HG03280 (cell line): ENCODE measurements around the gene PTN.
"Not testable (repeated sequence)": the region's sequence is repeated elsewhere in the genome, so short reads cannot be mapped to it uniquely, and the experiment has no call there.

Source experiments
- ATAC-seq: cut with Tn5 transposase; IDR thresholded peaks from one replicate; pipeline ENCODE4 v1.9.1; 2021; ENCODE audit warnings: mild to moderate bottlenecking, moderate library complexity; ENCODE audit not compliant: unreplicated experiment

Gene PTN

DNA sequence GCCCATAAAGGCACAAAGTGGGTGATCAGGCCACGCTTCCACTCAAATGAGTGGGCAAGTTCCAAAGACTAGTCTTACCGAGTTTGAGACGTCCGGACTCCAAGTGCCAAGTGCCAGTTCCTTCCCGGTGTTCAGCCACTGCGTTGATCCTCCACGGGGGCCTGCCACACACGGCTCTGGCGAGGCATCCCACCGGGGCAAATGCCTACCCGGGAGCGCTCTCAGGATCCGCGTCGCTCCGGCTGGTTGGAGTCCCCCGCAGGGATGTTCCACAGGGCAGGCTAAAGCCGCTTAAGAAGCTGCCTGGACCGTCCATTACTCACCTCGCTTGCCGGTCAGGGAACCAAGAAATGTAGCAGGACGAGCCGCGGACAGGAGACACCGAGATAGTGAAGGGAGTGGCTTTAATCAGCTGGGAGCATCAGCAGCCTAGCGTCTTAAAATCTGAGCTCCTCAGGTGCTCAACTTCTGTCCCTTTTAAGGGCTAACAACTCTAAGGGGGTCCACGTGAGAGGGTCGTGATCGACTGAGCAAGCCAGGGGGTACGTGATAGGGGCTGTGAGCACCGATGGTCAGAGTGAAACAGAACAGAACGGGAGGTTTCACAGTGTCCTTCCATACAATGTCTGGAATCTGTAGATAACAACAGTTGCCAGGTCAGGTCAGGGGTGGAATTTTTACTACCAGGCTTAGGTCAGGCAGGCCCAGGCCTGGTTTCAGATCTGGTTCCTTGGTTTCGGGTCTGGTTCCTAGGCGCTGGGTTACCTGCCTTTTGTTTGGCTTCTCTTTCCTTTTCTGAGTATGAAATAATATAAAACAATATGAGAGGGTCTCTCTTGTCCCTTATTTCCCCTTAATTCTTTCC is 75.3 kb downstream of the PTN start:
- ATAC-seq, result not testable (repeated sequence)

DNA sequence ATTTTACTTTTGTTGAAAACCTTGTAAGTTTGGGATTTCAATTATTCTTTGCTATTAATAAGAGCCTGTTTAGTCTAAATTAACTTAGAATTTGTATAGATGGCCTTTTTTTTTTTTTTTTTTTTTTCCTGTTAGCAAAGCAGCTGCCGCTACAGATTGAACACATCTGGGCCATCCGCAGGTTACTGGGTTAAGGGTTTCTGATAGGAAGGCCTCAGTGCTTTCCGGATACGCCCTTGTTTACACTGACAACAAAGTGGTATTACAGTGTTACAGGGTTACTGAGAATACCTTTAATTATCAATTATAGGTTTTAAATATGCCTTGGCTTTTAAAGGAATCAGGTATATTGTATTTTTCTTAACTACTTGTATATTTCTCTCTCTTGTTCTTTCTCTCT is 76.8 kb downstream of the PTN start:
- ATAC-seq, result no peak

DNA sequence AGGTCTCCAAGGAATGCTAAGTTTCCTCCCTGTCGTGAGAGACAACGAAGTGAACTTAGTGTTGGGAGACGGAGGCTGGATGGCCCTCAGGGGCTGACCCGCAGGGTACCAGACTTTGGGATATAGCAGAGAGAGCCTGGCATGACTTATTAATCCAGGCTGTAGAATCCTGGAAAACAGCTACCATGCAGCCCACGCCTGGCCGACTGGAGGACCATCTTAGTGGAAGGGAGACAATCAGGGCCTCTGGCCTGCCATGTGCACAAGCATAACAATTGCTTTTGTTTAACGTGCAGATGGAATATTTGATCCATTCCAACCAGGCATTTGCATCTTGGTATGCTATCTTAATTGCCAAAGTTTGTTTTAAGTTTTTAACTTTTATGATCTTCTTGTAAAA is 78.1 kb downstream of the PTN start:
- ATAC-seq, result not testable (repeated sequence)

DNA sequence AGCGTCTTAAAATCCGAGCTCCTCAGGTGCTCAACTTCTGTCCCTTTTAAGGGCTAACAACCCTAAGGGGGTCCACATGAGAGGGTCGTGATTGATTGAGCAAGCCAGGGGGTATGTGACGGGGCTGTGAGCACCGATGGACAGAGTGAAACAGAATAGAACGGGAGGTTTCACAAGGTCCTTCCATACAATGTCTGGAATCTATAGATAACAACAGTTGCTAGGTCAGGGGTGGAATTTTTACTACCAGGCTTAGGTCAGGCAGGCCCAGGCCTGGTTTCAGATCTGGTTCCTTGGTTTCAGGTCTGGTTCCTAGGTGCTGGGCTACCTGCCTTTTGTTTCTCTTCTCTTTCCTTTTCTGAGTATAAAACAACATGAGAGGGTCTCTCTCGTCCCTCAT is 80.9 kb downstream of the PTN start:
- no peak for ATAC-seq

DNA sequence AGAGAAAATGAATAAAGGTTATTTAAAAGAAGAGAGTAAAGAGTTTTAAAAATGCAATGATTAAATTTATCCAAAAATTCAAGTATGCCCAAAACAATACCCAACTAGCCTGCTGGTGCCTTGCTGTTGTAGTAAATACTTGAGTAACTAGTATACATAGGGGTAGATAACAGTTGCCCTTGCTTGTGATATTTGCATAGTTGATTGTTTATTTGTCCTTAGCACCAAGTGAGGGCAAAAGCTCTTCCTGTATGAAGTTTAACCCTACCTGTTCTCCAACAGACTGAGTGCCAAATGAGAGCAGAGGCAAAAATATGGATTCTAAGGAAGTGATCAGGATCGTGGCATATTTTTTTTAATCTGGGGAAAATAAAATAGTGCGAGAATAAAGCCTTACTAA is 85.0 kb downstream of the PTN start:
- ATAC-seq, result no peak

DNA sequence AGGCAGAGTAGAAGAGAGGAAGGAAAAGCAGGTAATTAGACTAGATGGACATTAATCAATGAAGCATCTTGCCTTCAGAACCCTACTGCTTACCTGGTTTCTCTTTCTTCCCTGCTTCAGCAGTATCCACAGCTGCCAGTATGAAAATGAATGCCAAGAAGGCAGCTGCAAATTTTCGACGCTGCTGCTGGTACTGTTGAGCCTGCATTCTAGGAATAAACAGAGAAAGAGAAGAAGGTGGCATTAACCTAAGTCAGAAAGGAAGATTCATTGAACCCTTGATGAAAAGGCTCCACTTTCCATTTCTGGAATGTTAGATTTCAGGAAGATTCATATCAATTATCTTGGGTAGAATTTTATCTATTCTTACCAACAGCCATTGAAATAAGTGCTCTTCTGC is 88.8 kb downstream of the PTN start:
- ATAC-seq, result no peak

DNA sequence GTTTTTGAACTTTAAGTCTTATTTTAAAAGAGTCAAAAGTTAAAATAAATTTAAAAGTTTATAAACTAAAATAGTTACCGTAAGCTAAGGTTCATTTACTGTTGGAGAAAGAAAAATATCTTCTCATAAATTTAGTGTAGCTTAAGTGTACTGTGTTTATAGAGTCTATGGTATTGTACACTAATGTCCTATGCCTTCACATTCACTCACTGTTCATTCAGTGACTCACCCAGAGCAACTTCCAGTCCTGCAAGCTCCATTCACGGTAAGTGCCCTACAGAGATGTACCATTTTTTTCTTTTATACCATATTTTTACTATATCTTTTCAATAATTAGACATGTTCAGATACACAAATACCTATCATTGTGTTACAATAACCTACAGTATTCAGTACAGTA is 97.6 kb downstream of the PTN start:
- ATAC-seq, result no peak

DNA sequence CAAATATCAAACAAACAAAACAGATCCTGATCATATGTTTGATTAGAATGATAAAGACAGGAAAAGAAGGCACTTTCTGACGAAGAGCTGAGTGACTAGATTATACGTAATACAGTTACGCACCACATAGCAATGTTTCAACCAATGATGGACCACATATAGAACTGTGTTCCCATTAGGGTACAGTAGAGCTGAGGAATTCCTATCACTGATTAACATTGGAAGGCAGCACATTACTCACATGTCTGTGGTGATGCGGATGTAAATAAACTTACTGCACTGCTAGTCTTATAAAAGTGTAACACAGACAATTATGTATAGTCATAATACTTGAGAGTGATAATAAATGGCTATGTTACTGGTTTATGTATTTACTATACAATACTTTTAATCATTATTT is 98.3 kb downstream of the PTN start:
- ATAC-seq, result no peak

DNA sequence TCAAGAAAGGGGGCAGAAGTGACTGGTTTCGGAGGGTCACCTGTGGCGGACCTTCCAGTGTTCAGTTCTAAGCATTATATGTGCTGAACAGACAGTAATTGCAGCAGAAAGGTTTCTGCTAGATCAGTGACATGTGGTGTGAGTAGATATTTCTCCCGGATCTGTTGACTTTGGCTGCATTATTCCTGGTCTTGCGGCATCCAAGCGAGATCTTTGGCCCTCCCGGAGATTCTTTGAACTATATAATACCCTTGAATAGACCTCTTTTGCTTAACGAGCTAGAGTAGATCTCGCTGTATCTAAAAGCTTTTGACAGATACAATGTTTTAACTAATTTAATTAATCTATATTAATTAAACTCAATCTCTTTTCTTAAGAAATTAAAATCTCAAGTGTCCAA is 99.8 kb downstream of the PTN start:
- ATAC-seq, result no peak

DNA sequence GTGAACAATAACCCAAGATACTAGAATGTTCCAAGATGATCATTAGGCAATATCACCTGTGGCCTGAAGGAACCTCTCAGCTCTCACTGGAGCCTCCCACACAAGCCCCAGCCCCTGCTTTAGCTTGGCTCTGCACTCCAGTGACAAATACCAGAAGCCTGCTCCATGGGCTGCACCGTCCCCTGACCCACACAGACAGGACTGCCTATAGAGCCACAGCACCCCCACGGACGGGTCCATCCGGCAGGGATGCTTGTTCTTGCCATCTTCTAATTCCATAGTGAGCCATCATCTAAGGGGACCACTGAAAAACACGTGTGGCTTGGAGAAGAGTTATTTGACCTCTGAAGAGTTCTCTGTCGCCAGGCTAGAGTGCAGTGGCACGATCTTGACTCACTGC is 100.9 kb downstream of the PTN start:
- no peak for ATAC-seq

DNA sequence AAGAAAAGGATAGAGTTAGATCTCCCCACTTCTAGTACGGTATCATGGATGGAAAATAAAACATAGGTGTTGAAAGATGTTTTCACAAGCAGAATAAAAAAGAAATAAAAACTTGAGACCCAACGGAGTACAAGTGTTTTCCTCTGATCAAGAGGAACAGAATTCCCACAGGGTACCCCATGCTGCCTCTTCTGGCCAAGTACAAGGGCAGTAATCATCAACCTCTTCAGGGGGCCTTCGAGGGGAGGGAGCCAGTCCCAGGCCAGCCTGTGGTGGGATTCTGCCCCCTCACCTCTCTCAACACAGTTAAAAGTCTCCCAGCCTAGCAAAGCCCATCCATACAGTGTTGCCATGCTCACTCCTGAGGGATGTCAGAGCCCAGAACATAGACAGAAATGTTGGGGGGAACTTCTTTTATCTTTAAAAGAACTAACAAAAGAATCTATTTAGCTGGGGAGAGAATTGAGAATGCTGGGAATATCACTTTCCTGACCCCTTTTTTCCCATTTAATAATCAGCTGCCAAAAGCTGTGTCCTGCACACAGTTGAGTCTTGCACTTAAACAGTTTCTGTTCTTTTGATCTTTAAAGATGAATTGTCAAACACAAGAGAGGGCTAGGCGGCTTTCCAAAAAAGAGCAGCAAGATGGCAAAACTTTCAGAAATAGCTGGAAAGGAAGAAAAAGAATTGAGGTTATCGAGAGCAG is 101.7 kb downstream of the PTN start:
- ATAC-seq, result no peak

DNA sequence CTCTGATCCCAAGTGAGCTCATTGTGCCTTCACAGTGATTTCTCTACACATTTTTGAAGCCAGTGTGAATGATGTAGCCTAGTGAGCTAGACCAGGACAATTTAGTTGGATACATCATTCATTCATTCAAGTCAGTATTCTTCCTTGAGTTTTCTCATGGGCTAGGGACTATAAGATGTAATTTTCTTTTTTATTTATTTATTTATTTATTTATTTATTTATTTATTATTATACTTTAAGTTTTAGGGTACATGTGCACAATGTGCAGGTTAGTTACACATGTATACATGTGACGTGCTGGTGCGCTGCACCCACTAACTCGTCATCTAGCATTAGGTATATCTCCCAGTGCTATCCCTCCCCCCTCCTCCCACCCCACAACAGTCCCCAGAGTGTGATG is 104.3 kb downstream of the PTN start:
- ATAC-seq, result not testable (repeated sequence)

DNA sequence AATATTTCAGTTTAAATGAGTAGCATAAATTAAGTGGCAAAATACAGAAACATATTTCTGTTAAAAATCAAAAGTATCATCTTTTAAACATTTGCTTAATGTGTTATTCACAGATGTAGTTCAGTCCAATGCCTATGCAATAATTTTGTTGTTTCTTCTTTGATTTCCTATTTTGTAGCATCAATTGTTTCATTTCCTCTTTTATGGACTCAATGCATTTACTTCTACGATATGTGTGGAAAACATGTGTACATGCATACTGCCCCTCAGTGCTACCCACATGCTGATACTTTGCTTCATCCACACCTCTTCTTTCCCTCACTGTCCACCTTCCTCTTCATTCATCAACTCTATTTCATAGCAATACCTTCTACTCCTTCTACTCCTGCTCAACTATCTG is 108.1 kb downstream of the PTN start:
- ATAC-seq, result no peak

DNA sequence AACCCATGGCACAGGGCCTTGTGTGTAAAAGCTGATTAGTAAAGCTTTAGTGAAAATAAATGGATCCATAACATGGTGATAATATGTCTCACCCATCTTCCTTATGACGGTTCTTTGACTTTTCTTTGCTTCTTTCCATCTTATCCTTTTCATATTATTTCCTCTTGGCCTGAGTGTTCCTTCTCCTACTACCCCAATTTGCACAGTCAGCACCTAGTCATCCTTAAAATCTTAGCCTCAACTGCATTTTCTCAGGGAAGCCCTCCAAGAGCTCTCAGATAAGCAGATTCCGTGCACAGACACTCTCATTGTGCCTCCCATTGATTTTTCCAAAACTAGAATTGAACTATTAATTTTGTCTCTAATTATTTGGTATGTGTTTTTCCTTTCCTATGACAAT is 112.4 kb downstream of the PTN start:
- no peak for ATAC-seq

DNA sequence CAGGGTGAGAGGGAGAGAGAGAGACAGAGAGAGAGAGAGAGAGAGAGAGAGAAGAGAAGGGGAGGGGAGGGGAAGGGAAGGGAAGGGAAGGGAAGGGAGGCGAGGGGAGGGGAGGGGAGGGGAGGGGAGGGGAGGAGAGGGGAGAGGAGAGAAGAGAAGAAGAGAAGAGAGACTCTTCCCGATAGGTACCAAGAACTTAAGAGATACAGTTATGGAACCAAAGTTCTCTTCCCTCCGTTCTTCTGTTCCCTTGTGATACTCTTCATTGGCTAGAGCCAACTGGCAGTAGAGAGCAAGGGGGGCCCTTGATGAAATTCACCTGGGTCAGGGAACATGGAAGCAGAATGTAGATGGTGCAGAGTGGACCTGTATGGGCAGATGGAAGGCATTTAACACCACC is 122.1 kb downstream of the PTN start:
- ATAC-seq, result no peak

DNA sequence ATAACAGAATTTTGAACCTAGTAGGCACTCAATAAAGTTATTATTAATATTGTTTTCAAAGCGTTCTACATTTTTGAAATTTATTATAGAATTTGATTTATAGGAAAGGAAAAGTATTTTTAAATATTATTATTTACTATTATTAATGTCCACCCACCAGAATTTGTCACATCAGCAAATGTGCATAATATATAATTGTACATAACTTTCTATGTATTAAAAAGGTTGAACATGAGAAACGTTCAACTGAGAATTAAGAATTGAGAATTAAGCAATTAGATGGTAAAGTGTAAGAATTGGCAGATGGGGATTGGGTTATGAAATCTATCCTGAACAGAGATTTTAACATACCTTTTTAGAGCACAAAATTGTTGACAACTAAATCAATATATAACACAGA is 129.8 kb downstream of the PTN start:
- no peak for ATAC-seq

DNA sequence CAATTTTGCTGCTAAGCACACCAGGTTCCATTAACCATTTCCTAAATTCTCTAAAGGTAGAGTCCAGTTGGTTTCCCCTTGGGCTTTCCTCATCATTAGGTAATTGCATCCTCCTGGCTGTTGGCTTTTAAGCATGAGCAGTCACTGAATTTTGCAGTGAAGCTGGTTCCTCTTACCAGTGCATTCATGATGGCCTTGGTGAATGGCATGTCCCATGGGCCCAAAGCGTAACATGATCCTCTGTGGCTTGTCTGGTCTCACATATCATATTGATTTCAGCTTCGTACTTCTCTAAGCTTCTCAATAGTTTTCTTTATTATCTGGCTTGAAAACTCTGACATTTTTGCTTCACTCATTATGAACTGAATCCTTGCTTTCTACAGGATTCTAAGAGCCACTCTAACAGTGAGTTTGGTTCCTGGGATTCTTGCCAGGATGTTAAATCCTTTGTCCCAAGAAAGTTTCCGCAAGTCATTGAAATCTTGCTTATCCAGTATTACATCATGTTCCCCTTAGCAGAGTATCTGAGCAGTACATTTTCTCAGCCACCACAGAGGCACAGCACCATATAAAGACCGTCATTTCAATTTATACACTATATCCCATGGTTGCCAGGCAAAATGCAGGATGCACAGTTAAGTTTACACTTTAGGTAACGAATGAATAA is 134.2 kb downstream of the PTN start:
- ATAC-seq, result no peak

DNA sequence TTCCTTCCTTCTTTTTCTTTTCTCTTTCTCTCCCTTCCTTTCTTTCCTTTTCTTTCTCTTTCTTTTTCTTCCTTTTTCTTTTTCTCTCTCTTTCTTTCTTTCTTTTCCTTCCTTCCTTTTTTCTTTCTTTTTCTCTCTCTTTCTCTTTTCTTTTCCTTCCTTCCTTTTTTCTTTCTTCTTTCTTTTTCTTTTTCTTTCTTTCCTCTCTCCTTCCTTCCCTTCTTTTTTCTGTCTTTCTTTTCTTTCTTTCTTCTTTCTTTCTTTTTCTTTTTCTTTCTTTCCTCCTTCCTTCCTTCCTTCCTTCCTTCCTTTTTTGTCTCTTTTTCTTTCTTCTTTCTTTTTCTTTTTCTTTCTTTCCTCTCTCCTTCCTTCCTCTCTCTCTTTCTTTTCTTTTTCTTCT is 136.8 kb downstream of the PTN start:
- no peak for ATAC-seq

DNA sequence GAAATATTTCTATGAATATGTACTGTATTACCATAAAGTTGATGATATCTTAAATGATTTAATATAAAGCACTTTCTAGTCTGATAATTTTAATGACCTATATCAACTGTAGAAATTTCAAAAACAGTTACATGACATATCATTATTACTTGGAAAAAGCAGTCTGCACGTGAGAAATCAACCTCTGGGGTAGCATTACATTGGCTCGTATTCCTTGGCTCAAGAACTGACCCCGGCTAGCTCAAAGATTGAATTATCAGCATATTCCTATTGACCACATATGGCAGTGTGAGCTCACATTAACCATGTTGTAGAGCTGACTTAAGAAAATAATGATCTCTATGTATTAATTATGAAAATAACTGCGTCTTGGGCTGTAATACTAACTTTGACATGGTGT is 139.3 kb downstream of the PTN start:
- ATAC-seq, result no peak

DNA sequence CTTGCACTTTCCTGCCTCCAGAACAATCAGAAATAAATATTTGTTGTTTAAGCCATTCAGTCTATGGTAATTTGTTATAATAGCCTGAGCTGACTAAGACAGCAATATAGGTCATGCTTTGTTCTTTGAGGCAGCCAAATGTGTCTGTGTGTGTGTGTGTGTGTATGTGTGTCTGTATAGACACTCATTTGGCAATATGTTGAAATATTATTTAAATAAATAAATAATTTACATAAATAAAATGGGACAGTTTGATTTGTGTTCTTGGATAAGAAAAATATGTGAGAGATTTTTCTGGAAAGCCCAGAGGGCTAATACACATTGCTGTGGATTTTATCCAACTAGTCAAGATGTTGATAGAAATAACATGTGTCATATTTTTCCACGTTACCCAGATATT is 140.2 kb downstream of the PTN start:
- no peak for ATAC-seq

DNA sequence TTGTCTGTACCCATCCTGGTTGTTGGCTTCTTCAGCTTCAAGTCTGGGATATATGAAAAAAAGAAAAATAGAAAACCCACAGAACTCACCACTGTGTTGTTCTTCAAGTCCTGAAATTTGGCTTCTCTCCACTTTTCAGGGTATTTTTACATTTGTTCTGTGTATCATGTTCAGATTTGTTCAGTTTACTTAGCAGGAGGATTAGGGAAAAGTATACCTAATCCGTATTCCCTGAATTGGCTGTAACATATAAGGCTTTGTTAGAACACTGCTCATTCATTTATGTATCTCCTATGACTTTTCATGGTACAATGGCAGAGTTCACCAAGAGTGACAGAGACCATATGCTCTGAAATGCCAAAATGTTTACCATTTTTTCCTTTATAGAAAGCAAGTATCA is 146.9 kb downstream of the PTN start:
- no peak for ATAC-seq

DNA sequence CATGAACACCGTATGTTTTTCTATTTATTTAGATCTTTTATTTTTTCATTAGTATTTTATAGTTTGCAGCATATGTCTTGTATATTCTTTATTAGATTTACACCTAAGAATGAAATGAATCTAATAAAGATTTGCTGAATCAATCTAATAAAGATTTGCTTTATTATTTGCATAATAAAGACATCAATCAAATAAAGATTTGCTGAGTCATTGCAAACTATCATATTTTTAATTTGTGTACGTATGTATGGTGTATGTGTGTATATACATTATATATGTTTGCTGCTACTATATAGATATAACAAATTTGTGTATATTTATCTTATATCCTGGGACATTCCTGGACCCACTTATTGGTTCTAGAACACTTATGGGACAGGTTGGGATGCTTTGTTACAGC is 147.5 kb downstream of the PTN start:
- no peak for ATAC-seq
